Activated CD4-positive, alpha-beta T cell treated with anti-CD3 and anti-CD28 coated beads, Interleukin-2, amount 10 ng/mL, durations not matched to agents 24 days and 14 days (primary cell): ENCODE results near the gene GPR32. TPM values are rescaled to one million over a fixed set of nuclear protein-coding genes. Genes with fewer than 3 reads are reported as not detected.
A peak's percentile ranks its signal among the peaks of the same experiment; 100 is the strongest.
"Not testable (repeated sequence)": the region's sequence is repeated elsewhere in the genome, so short reads cannot be mapped to it uniquely, and the experiment has no call there.

Experiments
- DNase-seq: peaks from one replicate; pipeline ENCODE4 v3.0.0; 2022
- H3K27ac Mint-ChIP-seq: one replicate; pipeline ENCODE4 v1.8.0; 2022; ENCODE audit warnings: mild to moderate bottlenecking, mixed read lengths
- H3K27me3 Mint-ChIP-seq: one replicate; pipeline ENCODE4 v1.8.0; 2022; ENCODE audit warnings: mixed read lengths
- H3K36me3 Mint-ChIP-seq: one replicate; pipeline ENCODE4 v1.8.0; 2022; ENCODE audit warnings: low read depth, mild to moderate bottlenecking, mixed read lengths
- H3K4me1 Mint-ChIP-seq: one replicate; pipeline ENCODE4 v1.8.0; 2021; ENCODE audit warnings: mixed read lengths
- H3K4me3 Mint-ChIP-seq: one replicate; pipeline ENCODE4 v1.8.0; 2022; ENCODE audit warnings: mild to moderate bottlenecking, moderate library complexity, mixed read lengths
- H3K9me3 Mint-ChIP-seq: one replicate; pipeline ENCODE4 v1.8.0; 2021; ENCODE audit warnings: mixed read lengths
- intact Hi-C: fragments of 100-400 bp; cut with micrococcal nuclease; formaldehyde crosslinking; loops from one replicate; pipeline ENCODE4 v1.15.1; 2023
- total RNA-seq: library from RNA; stranded (reverse); gene quantifications from 2 replicates; pipeline ENCODE4 v1.2.3, GENCODE V29; 2022

GPR32 gene
- total RNA-seq, 1 donor from 2014 or later: not detected

GRCh38 chr19:50808856-50809255, 38.6 kb downstream of the GPR32 start:
- Mint-ChIP-seq H3K4me1 (peaks cover 8% of the 10 kb centered on the region), H3K4me3 (no peak overlapping the region), H3K9me3 (peaks cover 10% of the 10 kb centered on the region), H3K36me3 (peaks cover 5% of the 10 kb centered on the region), H3K27me3 (peaks cover 10% of the 10 kb centered on the region), H3K27ac (no peak overlapping the region)
- DNase-seq: no peak
- intact Hi-C loops: loop anchor here (10.0 kb wide), 1 partner anchor 296 kb away; the partner anchor contains the start of gene CTU1

DNA sequence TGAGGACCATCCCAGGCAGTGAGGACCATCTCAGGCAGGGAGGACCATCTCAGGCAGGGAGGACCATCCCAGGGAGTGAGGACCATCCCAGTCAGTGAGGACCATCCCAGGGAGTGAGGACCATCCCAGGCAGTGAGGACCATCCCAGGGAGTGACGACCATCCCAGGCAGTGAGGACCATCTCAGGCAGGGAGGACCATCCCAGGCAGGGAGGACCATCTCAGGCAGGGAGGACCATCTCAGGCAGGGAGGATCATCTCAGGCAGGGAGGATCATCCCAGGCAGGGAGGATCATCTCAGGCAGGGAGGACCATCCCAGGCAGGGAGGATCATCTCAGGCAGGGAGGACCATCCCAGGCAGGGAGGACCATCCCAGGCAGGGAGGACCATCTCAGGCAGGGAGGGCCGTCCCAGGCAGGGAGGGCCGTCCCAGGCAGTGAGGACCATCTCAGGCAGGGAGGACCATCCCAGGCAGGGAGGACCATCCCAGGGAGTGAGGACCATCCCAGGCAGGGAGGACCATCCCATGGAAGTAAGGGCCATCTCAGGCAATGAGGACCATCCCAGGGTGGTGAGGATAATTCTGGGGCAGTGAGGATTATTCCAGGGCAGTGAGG, 41.5 kb downstream of the GPR32 start:
- H3K27ac Mint-ChIP-seq, H3K4me1 Mint-ChIP-seq, H3K9me3 Mint-ChIP-seq, H3K36me3 Mint-ChIP-seq, DNase-seq, intact Hi-C loops, H3K4me3 Mint-ChIP-seq: not testable (repeated sequence)
- peaks cover 13% of the 10 kb centered on the region for H3K27me3 Mint-ChIP-seq

GRCh38 chr19:50812474-50812873, 42.2 kb downstream of the GPR32 start:
- no peak for DNase-seq
- Mint-ChIP-seq H3K27me3 (peaks cover 13% of the 10 kb centered on the region), H3K36me3 (peaks cover 3% of the 10 kb centered on the region), H3K27ac (no peak overlapping the region), H3K4me3 (no peak overlapping the region), H3K9me3 (peaks cover 13% of the 10 kb centered on the region), H3K4me1 (peaks cover 10% of the 10 kb centered on the region)
- intact Hi-C loops: no loop called here

DNA sequence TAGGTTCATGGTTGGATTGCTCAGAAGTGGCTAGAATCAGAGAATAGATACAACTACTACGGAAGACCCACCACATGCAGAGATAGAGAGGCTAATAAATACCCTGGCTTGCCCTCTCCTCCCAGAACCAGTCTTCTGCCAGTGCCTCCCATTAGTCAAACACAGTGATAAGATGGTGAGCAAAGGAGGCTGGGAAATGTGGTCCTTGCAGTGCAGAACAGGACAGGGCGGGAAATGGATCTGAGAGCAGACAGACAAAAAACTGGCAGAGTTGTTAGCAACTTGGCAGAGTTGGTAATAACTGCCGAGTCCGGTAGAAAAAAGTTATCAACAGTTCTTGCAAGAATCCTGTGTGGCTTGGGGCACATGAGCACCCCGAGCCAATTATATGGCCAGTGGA, 44.6 kb downstream of the GPR32 start:
- intact Hi-C loops: no loop called here
- peaks cover 24% of the 10 kb centered on the region for H3K4me1 Mint-ChIP-seq
- no peak overlapping the region for H3K27ac Mint-ChIP-seq
- H3K36me3 Mint-ChIP-seq: peaks cover 3% of the 10 kb centered on the region
- no peak overlapping the region for H3K4me3 Mint-ChIP-seq
- H3K27me3 Mint-ChIP-seq: peaks cover 21% of the 10 kb centered on the region
- DNase-seq: no peak
- H3K9me3 Mint-ChIP-seq: peaks cover 11% of the 10 kb centered on the region

- intact Hi-C loops: no loop called here
- peaks cover 3% of the 10 kb centered on the region for H3K36me3 Mint-ChIP-seq
- no peak overlapping the region for H3K27ac Mint-ChIP-seq
- peaks cover 7% of the 10 kb centered on the region for H3K9me3 Mint-ChIP-seq
- H3K4me1 Mint-ChIP-seq: peaks cover 30% of the 10 kb centered on the region
- peaks cover 25% of the 10 kb centered on the region for H3K27me3 Mint-ChIP-seq
- DNase-seq: no peak
- no peak overlapping the region for H3K4me3 Mint-ChIP-seq
Measured at GRCh38 chr19:50815439-50815838, 45.2 kb downstream of the GPR32 start.

DNA sequence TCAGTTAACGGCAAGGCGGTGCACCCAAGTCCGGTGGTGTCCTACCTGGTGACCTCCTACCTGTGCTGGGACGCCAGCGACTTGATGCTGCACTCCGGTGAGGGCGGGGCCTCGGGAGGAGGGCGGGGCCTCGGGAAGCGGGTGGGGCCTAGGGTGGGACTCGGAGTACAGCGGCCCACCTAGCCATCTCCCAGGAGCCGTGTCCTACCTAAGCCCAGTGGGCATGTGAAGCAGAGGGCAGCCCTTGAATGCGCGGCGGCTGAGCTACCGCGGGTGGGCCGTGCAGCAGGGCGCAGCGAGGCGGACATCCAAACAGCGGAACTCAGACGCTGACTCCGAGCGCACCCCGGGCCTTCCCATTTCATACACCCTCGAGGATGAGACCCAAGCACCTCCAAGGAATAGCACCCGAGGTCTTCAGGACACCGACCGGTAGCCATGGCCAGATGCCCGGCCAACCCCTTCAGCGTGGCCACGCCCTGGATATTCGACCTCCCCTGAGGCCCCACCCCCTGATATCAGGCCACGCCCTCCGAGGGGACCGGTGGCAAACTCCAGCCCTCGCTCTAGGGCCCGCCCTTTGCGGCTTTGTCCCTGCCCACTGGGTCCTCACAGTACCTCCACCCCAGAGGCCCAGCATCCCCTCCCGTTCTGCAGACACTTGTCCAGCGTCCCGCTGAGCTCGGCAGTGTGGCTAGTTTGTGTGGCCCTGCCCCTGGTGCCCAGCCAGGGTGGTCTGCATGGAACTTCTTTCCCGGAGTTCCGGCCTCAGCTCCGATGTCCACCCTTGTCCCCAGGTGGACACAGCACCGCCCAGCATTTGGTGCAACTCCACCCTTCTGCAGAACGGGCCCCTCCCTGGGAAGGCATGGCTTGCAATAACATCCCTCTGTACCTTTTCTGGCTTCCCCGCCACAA, 47.9 kb downstream of the GPR32 start:
- peaks cover 38% of the 10 kb centered on the region for H3K27me3 Mint-ChIP-seq
- H3K4me3 Mint-ChIP-seq: peak overlapping the region; percentile 77
- intact Hi-C loops: loop anchor here (1.0 kb wide), 2 partner anchors 14 to 18 kb away; no protein-coding TSS in a partner anchor
- peaks cover 3% of the 10 kb centered on the region for H3K9me3 Mint-ChIP-seq
- H3K4me1 Mint-ChIP-seq: peaks cover 35% of the 10 kb centered on the region
- peak; percentile 92 for DNase-seq
- H3K36me3 Mint-ChIP-seq: peaks cover 3% of the 10 kb centered on the region
- H3K27ac Mint-ChIP-seq: peak overlapping the region; percentile 71

DNA sequence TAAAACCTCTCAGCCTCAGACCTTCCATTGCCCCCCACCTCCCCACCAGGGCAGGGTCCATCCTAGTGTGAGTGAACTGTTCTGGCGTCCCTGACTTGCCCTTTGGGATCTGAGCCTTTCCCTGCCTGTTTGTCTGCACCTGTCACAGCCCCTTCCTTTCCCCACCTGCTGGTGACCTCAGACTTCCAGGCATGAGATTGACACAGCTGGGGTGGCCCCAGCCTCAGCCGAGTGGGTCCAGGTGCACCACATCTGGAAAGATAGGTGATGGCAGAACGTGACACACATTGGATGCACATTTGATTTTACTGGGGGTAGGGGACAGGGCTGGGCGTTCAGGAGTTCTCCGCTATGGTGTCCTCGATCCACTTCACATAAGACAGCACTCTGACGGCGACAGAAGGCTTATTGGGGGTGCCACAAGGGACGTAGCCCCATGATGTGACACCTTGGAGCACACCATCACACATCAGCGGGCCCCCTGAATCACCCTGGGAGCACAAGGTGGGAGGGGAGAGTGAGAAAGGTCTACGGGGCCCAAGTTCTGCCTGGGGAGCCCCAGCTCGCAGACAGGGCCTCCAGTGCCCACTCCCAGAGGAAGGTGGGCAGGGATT, 48.7 kb downstream of the GPR32 start:
- DNase-seq: no peak
- Mint-ChIP-seq H3K27me3 (peaks cover 38% of the 10 kb centered on the region), H3K36me3 (peaks cover 3% of the 10 kb centered on the region), H3K9me3 (peaks cover 3% of the 10 kb centered on the region), H3K4me3 (peak overlapping the region; percentile 77), H3K27ac (peak overlapping the region; percentile 17), H3K4me1 (peaks cover 35% of the 10 kb centered on the region)
- intact Hi-C loops: loop anchor here (1.0 kb wide), 1 partner anchor 17 kb away; no protein-coding TSS in a partner anchor

DNA sequence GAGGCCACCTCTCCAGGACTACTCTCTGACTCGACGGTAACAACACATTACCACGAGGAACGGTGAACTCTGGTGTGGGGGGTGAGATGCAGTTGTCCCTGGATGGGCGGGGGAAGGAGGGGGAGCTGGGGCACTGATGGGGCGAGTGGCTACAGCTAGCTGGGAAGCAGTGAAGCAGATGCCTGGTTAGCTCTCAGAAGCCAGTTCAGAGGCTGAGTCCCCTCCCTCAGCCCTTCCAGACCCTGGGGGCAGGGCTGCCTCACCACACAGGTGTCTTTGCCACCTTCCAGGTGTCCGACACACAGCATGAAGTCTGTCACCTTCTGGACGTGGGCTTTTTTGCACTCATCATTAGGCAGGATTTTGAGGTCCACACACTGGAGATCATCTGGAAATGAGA, 49.4 kb downstream of the GPR32 start:
- Mint-ChIP-seq H3K4me1 (peaks cover 35% of the 10 kb centered on the region), H3K9me3 (peaks cover 3% of the 10 kb centered on the region), H3K27ac (no peak overlapping the region), H3K27me3 (peaks cover 38% of the 10 kb centered on the region), H3K4me3 (peak overlapping the region; percentile 66), H3K36me3 (peaks cover 3% of the 10 kb centered on the region)
- no peak for DNase-seq
- intact Hi-C loops: no loop called here

DNA sequence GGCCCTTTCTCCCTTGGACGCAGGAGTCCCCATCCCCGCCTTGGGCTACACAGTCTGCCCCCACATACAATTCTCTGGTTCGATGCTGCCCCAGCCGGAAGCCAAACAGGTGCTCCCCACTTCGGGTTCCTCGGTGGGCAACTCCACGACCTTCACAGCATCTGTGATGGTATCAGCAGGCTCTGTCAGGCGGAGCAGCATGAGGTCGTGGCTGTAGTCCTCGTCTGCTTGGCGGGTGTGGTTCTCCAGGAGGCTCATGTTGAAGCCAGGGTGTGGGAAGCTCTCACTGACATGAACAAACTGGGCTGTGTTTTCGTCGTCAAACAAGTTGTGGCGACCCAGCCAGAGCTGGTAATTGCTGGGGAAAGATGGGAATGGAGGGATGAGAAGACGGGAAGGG, 49.8 kb downstream of the GPR32 start:
- Mint-ChIP-seq H3K27me3 (peaks cover 38% of the 10 kb centered on the region), H3K9me3 (peaks cover 3% of the 10 kb centered on the region), H3K27ac (peak overlapping the region; percentile 45), H3K4me1 (peaks cover 35% of the 10 kb centered on the region), H3K36me3 (peaks cover 3% of the 10 kb centered on the region), H3K4me3 (peak overlapping the region; percentile 66)
- no peak for DNase-seq
- intact Hi-C loops: no loop called here

DNA sequence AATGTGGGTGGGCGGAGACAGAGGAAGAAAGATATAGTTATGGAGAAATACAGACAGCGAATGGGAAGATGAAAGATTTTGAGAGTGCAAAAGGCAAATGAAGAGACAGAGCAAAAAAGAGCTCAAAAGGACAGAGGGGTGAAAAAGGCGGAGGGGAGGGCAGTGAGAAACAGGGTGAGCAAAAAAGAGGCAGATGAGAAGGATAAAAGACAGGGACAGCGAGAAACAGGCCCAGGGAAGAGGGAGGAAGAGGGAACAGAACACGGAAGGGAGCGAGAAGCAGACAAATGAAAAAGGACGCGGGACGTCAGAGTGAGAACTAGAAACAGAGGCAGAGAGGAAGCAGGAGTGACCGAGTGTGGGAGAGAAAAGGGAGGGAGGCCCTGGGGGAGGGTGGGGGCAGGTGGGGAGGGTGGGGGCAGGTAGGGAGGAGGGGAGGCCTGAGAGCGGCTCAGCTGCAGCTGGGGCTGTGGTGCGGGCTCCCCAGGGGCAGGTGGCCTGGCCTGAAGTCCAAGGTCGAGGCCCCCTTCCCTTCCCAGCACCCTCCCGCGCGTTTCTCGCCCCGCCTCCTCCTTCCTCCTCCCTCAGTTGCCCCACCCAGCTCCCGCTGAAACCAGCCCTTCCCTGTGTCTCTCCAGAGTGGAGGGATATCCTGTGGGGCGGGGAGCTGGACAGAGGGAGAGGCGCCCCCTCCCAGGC, 50.4 kb downstream of the GPR32 start:
- H3K9me3 Mint-ChIP-seq: peaks cover 3% of the 10 kb centered on the region
- H3K27ac Mint-ChIP-seq: peak overlapping the region; percentile 60
- peaks cover 35% of the 10 kb centered on the region for H3K4me1 Mint-ChIP-seq
- H3K36me3 Mint-ChIP-seq: peaks cover 3% of the 10 kb centered on the region
- DNase-seq: no peak
- peak overlapping the region; percentile 66 for H3K4me3 Mint-ChIP-seq
- intact Hi-C loops: no loop called here
- H3K27me3 Mint-ChIP-seq: peaks cover 38% of the 10 kb centered on the region

GRCh38 chr19:50821248-50821612, 51.0 kb downstream of the GPR32 start:
- peaks cover 40% of the 10 kb centered on the region for H3K27me3 Mint-ChIP-seq
- peaks cover 3% of the 10 kb centered on the region for H3K36me3 Mint-ChIP-seq
- DNase-seq: no peak
- peak overlapping the region; percentile 0 for H3K4me3 Mint-ChIP-seq
- no peak overlapping the region for H3K27ac Mint-ChIP-seq
- intact Hi-C loops: no loop called here
- H3K9me3 Mint-ChIP-seq: peaks cover 3% of the 10 kb centered on the region
- peaks cover 35% of the 10 kb centered on the region for H3K4me1 Mint-ChIP-seq
